KOPT-K1 (cell line): ENCODE results near the gene TYRP1.

Source experiments
- H3K27ac ChIP-seq: fragments of 200-600 bp; sonication (generic); 2 replicates; pipeline ENCODE4 v1.5.1; 2016; ENCODE audit warnings: antibody characterized with exemption, mild to moderate bottlenecking, low read depth, low read length; ENCODE audit not compliant: poor library complexity, severe bottlenecking
- H3K36me3 ChIP-seq: fragments of 200-600 bp; sonication (generic); 2 replicates; pipeline ENCODE4 v1.5.1; 2017; ENCODE audit warnings: antibody characterized with exemption, mild to moderate bottlenecking, low read length, moderate library complexity; ENCODE audit not compliant: insufficient read depth
- H3K9me3 ChIP-seq: fragments of 200-600 bp; sonication (generic); 2 replicates; pipeline ENCODE4 v1.5.1; 2017; ENCODE audit warnings: antibody characterized with exemption, low read length, mild to moderate bottlenecking; ENCODE audit not compliant: insufficient read depth, poor library complexity, severe bottlenecking

The TYRP1 gene

GRCh38 chr9:12737871-12738270 lies 44.7 kb downstream of the TYRP1 start:
- H3K36me3 ChIP-seq = no peaks in the 10 kb centered on the region
- no peak overlapping the region for H3K27ac ChIP-seq
- H3K9me3 ChIP-seq = no peaks in the 10 kb centered on the region

- Histone ChIP-seq H3K9me3 (no peaks in the 10 kb centered on the region), H3K27ac (no peak overlapping the region), H3K36me3 (no peaks in the 10 kb centered on the region)
These were observed 45.9 kb downstream of the TYRP1 start for GRCh38 chr9:12739014-12739652.

GRCh38 chr9:12740845-12741244 lies 47.7 kb downstream of the TYRP1 start:
- no peak overlapping the region for H3K27ac ChIP-seq
- H3K9me3 ChIP-seq = no peaks in the 10 kb centered on the region
- no peaks in the 10 kb centered on the region for H3K36me3 ChIP-seq

- Histone ChIP-seq H3K27ac (no peak overlapping the region), H3K9me3 (no peaks in the 10 kb centered on the region), H3K36me3 (no peaks in the 10 kb centered on the region)
These were observed 54.8 kb downstream of the TYRP1 start for GRCh38 chr9:12748016-12748415.

- Histone ChIP-seq H3K9me3 (no peaks in the 10 kb centered on the region), H3K36me3 (no peaks in the 10 kb centered on the region), H3K27ac (no peak overlapping the region)
These were observed 55.8 kb downstream of the TYRP1 start for GRCh38 chr9:12748954-12749353.

- Histone ChIP-seq H3K36me3 (no peaks in the 10 kb centered on the region), H3K9me3 (no peaks in the 10 kb centered on the region), H3K27ac (no peak overlapping the region)
These were observed 60.7 kb downstream of the TYRP1 start for GRCh38 chr9:12753931-12754330.

GRCh38 chr9:12759761-12760160 lies 66.6 kb downstream of the TYRP1 start:
- H3K36me3 ChIP-seq = no peaks in the 10 kb centered on the region
- no peaks in the 10 kb centered on the region for H3K9me3 ChIP-seq
- H3K27ac ChIP-seq = no peak overlapping the region
